HepG2 (cell line): ENCODE results near the gene MRPS35. TPM values are rescaled to one million over a fixed set of nuclear protein-coding genes. Genes with fewer than 3 reads are reported as not detected.

Source experiments
- ARID3A ChIP-seq: IDR thresholded peaks from 2 replicates; pipeline ENCODE4 v1.6.1; 2012; ENCODE audit warnings: low read depth, low read length, improper control_type of control experiment
- ARID4A ChIP-seq: sonication (generic); formaldehyde crosslinking; IDR thresholded peaks from 2 replicates; pipeline ENCODE4 v1.5.0; 2020; ENCODE audit warnings: mild to moderate bottlenecking, missing genetic modification reagents, borderline replicate concordance
- DPF2 ChIP-seq: sonication (generic); formaldehyde crosslinking; IDR thresholded peaks from 2 replicates; pipeline ENCODE4 v1.4.0; 2020; ENCODE audit warnings: mild to moderate bottlenecking, low read depth, missing genetic modification reagents, borderline replicate concordance
- HNF4A ChIP-seq: sonication (generic); formaldehyde crosslinking; IDR thresholded peaks from 2 replicates; pipeline ENCODE4 v1.4.0; 2020; ENCODE audit warnings: missing genetic modification reagents
- HNRNPL ChIP-seq: fragments of 200-400 bp; formaldehyde crosslinking; IDR thresholded peaks from 2 replicates; pipeline ENCODE4 v1.6.1; 2017; ENCODE audit warnings: mild to moderate bottlenecking, low read depth, low read length
- SAP130 ChIP-seq: IDR thresholded peaks from 2 replicates; pipeline ENCODE4 v1.6.1; 2016; ENCODE audit warnings: low read depth
- YY1 ChIP-seq: IDR thresholded peaks from 2 replicates; pipeline ENCODE4 v1.6.1; 2011; ENCODE audit warnings: low read length, low read depth, moderate library complexity, mild to moderate bottlenecking; ENCODE audit not compliant: insufficient read depth, insufficient replicate concordance
- ZNF232 ChIP-seq: sonication (generic); formaldehyde crosslinking; IDR thresholded peaks from 2 replicates; pipeline ENCODE4 v1.4.0; 2020; ENCODE audit warnings: missing genetic modification reagents, borderline replicate concordance
- ZNF572 ChIP-seq: sonication (generic); formaldehyde crosslinking; IDR thresholded peaks from 2 replicates; pipeline ENCODE4 v1.5.1; 2020; ENCODE audit warnings: mild to moderate bottlenecking, missing genetic modification reagents
- ZNF609 ChIP-seq: sonication (generic); formaldehyde crosslinking; IDR thresholded peaks from 2 replicates; pipeline ENCODE4 v1.4.0; 2020; ENCODE audit warnings: mild to moderate bottlenecking, missing genetic modification reagents, borderline replicate concordance
- ZSCAN25 ChIP-seq: sonication (generic); formaldehyde crosslinking; IDR thresholded peaks from 2 replicates; pipeline ENCODE4 v1.8.0; 2022; ENCODE audit warnings: mild to moderate bottlenecking, missing genetic modification reagents
- polyA plus RNA-seq, 8 experiments: library from polyadenylated mRNA; depleted of rRNA in 3 of 8; stranded (reverse) in 7 of 8; unstranded in 1 of 8; fragments of >200 nt; fragmentation: Illumina TruSeq in 4 of 8; extraction: Trizol in 4 of 8; gene quantifications; 2 replicates each; pipeline versions ENCODE4 v1.2.1 to v1.2.3, GENCODE V29; 2011 to 2016; ENCODE audit warnings: low read depth in 4 of 8, missing spikeins in 1 of 8, mixed read lengths in 1 of 8; ENCODE audit not compliant: insufficient read depth in 1 of 8
- total RNA-seq, 5 experiments: library from RNA; depleted of rRNA; stranded (reverse); fragments of >200 nt; fragmentation: Illumina TruSeq; extraction: Trizol; gene quantifications; 2 replicates each; pipeline ENCODE4 v1.2.3, GENCODE V29; 2016; ENCODE audit warnings: low read depth in 1 of 5
- TF ChIP-seq, protein P1 (sequence below): sonication (generic); formaldehyde crosslinking; IDR thresholded peaks from 2 replicates; pipeline ENCODE4 v1.4.0; 2020; ENCODE audit warnings: missing genetic modification reagents
- TF ChIP-seq, protein P2 (sequence below): sonication (generic); formaldehyde crosslinking; IDR thresholded peaks from 2 replicates; pipeline ENCODE4 v1.4.0; 2020; ENCODE audit warnings: missing genetic modification reagents

The MRPS35 gene
- total and polyA plus RNA-seq, 2 of the 13 experiments (the other 11 are each of a cell fraction or from before 2014, with no cell fraction given): 63.4 to 104 TPM

DNA sequence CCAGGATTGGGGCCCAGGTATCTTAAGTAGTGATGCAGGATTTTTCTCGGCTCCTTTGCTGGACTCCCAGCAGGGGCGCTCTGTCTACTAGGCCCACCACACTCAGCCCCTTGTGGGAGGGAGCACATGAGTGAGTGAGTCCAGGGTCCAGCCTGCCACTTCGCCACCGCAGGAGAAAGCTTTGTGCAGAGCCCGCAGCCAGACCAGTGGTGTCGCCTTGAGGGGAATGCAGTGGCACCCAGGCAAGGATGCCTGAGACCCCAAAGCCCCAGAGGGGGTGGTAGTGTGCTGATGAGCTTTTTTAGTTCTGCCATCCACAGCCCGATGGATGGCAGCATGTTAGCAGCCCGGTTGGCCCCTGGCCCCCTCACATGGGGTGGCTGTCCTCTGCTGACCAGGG lies 5.4 kb upstream of the MRPS35 start (continued):
- TF ChIP-seq, protein P1, sequence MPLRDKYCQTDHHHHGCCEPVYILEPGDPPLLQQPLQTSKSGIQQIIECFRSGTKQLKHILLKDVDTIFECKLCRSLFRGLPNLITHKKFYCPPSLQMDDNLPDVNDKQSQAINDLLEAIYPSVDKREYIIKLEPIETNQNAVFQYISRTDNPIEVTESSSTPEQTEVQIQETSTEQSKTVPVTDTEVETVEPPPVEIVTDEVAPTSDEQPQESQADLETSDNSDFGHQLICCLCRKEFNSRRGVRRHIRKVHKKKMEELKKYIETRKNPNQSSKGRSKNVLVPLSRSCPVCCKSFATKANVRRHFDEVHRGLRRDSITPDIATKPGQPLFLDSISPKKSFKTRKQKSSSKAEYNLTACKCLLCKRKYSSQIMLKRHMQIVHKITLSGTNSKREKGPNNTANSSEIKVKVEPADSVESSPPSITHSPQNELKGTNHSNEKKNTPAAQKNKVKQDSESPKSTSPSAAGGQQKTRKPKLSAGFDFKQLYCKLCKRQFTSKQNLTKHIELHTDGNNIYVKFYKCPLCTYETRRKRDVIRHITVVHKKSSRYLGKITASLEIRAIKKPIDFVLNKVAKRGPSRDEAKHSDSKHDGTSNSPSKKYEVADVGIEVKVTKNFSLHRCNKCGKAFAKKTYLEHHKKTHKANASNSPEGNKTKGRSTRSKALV (CRISPR knock-in tag): 0 out of 2 replicates have a peak, but pooled peaks have one; percentile 40
- TF ChIP-seq ARID4A (CRISPR knock-in tag): no peak; the same call in 1 of the 2 replicates
- TF ChIP-seq YY1: peak; percentile 58
- peak; percentile 67; the same call in 1 of the 2 replicates for TF ChIP-seq HNRNPL
- 0 out of 2 replicates have a peak, but pooled peaks have one; percentile 20 for TF ChIP-seq ZNF609 (CRISPR knock-in tag)
- peak; percentile 59; the same call in 1 of the 2 replicates for TF ChIP-seq SAP130 (CRISPR knock-in tag)
- peak; percentile 92 for TF ChIP-seq HNF4A (CRISPR knock-in tag)
- peak; percentile 52; the same call in 1 of the 2 replicates for TF ChIP-seq ZSCAN25
- TF ChIP-seq ZNF572 (CRISPR knock-in tag): no peak
- TF ChIP-seq, protein P2, sequence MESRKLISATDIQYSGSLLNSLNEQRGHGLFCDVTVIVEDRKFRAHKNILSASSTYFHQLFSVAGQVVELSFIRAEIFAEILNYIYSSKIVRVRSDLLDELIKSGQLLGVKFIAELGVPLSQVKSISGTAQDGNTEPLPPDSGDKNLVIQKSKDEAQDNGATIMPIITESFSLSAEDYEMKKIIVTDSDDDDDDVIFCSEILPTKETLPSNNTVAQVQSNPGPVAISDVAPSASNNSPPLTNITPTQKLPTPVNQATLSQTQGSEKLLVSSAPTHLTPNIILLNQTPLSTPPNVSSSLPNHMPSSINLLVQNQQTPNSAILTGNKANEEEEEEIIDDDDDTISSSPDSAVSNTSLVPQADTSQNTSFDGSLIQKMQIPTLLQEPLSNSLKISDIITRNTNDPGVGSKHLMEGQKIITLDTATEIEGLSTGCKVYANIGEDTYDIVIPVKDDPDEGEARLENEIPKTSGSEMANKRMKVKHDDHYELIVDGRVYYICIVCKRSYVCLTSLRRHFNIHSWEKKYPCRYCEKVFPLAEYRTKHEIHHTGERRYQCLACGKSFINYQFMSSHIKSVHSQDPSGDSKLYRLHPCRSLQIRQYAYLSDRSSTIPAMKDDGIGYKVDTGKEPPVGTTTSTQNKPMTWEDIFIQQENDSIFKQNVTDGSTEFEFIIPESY (CRISPR knock-in tag): peak; percentile 28; the same call in 1 of the 2 replicates
- TF ChIP-seq DPF2 (CRISPR knock-in tag): peak; percentile 61; the same call in 1 of the 2 replicates
- TF ChIP-seq ZNF232 (CRISPR knock-in tag): no peak
- TF ChIP-seq ARID3A: no peak
